ES-I3 (cell line): ENCODE data around the gene ATP2A1.
"Not testable (repeated sequence)": the region's sequence is repeated elsewhere in the genome, so short reads cannot be mapped to it uniquely, and the experiment has no call there.

ENCODE experiments used
- H3K36me3 ChIP-seq: 2 replicates; pipeline ENCODE4 v1.6.1; 2013; ENCODE audit warnings: mild to moderate bottlenecking, low read length, control low read depth, moderate library complexity; ENCODE audit not compliant: insufficient read depth
- H3K4me1 ChIP-seq: 2 replicates; pipeline ENCODE4 v1.6.1; 2013; ENCODE audit warnings: mild to moderate bottlenecking, control low read depth, low read length; ENCODE audit not compliant: insufficient read depth
- H3K9ac ChIP-seq: 2 replicates; pipeline ENCODE4 v1.6.1; 2013; ENCODE audit warnings: low read depth, mild to moderate bottlenecking, low read length, moderate library complexity
- H3K9me3 ChIP-seq: 2 replicates; pipeline ENCODE4 v1.6.1; 2013; ENCODE audit warnings: mild to moderate bottlenecking, low read length, moderate library complexity; ENCODE audit not compliant: control insufficient read depth, insufficient read depth

The ATP2A1 gene

DNA sequence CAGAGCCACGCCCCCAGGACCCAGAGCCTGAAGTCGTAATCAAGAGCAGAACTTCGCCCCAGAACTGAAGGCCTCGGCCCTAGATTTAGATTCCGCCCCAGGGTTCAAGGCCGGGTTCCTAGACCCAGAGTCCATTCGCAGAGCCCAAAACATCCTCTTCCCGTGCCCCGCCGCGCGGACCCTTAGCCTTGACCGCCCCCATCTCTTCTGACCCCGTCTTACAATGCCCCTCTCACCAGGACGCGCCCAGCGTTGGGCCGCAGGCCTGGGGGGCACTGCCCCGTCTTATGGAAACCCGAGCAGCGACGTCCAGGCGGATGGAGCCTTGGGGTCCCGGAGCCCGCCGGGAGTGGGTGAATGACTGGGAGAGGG is 58.5 kb downstream of the ATP2A1 start:
- H3K36me3 ChIP-seq = no peaks in the 10 kb centered on the region
- peak overlapping the region; percentile 16; the same call in 1 of the 2 replicates for H3K9ac ChIP-seq
- H3K9me3 ChIP-seq = no peaks in the 10 kb centered on the region
- no peaks in the 10 kb centered on the region for H3K4me1 ChIP-seq

DNA sequence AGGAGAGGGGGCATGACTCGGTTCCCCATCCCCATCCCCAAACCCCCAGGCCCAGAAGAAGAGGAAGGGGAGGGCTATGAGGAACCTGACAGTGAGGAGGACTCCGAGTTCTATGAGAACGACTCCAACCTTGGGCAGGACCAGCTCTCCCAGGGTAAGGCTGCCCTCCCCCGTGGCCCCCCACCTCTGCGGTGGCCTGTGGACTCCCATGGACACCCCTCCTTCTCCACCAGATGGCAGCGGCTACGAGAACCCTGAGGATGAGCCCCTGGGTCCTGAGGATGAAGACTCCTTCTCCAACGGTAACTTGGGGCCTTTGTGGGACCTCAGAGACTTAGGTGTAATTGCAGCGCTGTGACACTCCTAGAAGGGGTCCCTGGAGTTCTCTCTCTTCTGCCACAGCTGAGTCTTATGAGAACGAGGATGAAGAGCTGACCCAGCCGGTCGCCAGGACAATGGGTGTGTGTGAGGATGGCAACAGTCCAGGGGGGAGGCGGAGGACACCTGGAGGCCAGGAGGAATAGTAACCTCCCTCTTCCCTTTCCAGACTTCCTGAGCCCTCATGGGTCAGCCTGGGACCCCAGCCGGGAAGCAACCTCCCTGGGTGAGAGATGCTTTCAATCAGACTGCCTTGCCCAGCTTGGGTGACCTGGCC is 59.1 kb downstream of the ATP2A1 start:
- no peaks in the 10 kb centered on the region for H3K9me3 ChIP-seq
- H3K9ac ChIP-seq = no peak overlapping the region
- H3K36me3 ChIP-seq = no peaks in the 10 kb centered on the region
- H3K4me1 ChIP-seq = no peaks in the 10 kb centered on the region

DNA sequence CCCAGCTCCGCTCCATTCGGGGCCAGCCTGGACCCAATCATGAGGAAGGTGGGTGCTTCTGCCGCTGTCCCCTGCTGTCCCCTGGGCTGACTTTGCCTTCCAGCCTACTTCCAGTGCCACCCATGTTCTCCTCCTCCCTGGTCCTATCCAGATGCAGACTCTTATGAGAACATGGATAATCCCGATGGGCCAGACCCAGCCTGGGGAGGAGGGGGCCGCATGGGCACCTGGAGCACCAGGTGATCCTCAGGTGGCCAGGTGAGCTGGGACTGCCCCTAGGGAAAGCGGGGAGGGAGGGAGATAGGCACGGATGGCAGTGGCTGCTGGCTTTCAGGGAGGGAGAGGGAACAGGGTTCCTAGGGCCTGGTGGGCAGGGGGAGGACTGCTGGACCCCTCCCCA is 60.4 kb downstream of the ATP2A1 start:
- H3K36me3 ChIP-seq = no peaks in the 10 kb centered on the region
- no peak overlapping the region for H3K9ac ChIP-seq
- no peaks in the 10 kb centered on the region for H3K9me3 ChIP-seq
- no peaks in the 10 kb centered on the region for H3K4me1 ChIP-seq

DNA sequence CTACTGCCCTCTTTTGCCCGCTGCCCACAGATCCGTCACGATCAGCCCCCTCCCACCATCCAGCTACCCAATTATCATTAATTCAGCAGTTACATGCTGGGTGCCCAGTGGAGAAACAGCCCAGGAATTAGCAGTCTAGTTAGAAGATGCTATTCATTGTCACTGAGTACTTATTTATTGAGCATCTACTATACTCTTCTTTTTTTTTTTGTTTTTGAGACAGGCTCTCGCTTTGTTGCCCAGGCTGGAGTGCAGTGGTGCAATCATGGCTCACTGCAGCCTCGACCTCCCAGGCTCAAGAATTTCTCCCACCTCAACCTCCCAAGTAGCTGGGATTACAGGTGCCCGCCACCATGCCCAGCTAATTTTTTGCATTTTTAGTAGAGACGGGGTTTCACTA is 61.5 kb downstream of the ATP2A1 start:
- not testable (repeated sequence) for H3K4me1 ChIP-seq, H3K36me3 ChIP-seq, H3K9ac ChIP-seq, H3K9me3 ChIP-seq

DNA sequence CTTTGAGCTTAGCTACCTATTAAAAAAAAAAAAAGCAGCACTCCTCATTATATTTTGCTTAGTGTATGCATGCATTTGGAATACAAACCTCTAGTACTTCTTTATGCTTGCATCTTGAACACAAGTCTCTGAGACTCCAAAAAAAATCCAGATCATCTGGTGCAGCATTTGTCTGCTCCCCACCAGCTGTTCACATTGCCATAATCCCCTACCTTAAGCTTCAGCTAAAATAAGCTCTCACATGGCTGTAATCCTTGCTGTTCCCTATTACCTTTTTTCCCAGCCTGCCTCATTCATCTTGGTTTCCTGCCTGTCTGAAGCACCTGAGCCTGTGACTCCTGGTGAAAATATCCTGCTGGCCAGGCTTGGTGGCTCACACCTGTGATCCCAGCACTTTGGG is 65.0 kb downstream of the ATP2A1 start:
- H3K9ac ChIP-seq = no peak overlapping the region
- no peaks in the 10 kb centered on the region; the same call in 1 of the 2 replicates for H3K4me1 ChIP-seq
- no peaks in the 10 kb centered on the region for H3K36me3 ChIP-seq
- no peaks in the 10 kb centered on the region for H3K9me3 ChIP-seq

DNA sequence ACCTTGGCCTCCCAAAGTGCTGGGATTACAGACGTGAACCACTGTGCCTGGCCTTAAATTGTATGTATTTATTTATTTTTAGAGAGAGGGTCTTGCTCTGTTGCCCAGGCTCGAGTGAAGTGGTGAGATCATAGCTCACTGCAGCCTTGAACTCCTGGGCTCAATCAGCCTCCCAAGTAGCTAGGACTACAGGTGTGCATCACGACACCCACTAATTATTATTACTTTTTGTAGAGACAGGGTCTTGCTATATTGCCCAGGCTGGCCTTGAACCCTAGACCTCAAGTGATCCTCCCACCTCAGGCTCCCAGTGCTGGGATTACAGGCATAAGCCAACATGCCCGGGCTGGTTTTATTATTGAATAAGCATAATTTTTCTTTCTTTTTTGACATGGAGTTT is 68.4 kb downstream of the ATP2A1 start:
- Histone ChIP-seq H3K9ac (no peak overlapping the region), H3K9me3 (no peaks in the 10 kb centered on the region), H3K36me3 (no peaks in the 10 kb centered on the region), H3K4me1 (no peaks in the 10 kb centered on the region; the same call in 1 of the 2 replicates)

DNA sequence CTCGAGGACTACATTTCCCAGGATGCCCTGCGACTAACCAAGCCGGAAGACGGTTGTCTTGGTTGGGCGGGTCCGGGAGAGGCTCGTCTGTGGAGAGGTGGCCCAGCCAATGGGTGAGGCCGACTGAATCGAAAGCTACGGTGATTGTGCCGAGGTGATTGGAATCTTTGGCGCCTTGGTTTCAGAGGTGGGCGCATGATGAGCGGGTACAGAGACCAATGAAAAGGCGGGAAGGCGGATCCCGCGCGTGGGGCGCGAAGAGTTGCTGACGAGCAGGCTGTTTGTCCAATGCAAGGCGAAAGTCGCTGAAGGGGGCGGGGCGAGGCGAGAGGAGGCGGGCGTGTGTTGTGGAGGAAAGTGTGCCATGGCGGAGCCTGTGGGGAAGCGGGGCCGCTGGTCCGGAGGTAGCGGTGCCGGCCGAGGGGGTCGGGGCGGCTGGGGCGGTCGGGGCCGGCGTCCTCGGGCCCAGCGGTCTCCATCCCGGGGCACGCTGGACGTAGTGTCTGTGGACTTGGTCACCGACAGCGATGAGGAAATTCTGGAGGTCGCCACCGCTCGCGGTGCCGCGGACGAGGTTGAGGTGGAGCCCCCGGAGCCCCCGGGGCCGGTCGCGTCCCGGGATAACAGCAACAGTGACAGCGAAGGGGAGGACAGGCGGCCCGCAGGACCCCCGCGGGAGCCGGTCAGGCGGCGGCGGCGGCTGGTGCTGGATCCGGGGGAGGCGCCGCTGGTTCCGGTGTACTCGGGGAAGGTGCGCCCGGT is 72.5 kb downstream of the ATP2A1 start, which contains the start of gene NFATC2IP:
NFATC2IP (plus strand) TSS at position 290 of the 762 bp plus-strand sequence; CDS start at position 365, 75 bp downstream.
- Histone ChIP-seq H3K4me1 (no peaks in the 10 kb centered on the region), H3K9me3 (no peaks in the 10 kb centered on the region), H3K9ac (peak within 1 kb of the TSS; percentile 95), H3K36me3 (peaks cover 12% of the 10 kb centered on the region)

DNA sequence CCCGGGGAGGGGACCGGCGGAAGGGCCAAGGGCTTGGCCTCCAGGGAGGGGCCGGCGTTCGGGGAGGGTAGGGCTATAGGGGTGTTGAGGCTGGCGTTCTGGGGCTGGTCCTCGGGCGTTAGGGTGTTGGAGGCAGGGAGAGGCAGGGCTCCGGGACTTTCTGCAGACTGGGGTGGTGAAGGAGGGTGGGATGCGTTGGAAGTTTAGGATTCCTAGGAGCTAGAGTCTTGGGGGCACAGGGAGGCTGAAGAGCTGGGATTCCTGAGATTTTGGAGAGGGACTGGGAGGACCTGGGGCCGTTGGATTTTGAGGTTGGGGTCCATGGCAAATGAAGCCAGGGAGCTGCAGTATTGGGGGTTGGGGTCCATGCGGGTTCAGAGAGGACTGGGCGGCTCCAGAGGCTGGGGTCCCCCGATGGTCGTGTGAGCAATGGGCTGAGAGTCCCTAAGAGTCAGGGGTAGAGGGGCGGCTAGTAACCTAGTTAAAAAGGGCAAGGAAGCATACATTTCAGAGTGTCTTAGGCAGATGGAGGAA is 73.2 kb downstream of the ATP2A1 start:
- Histone ChIP-seq H3K9me3 (no peaks in the 10 kb centered on the region), H3K36me3 (peaks cover 14% of the 10 kb centered on the region), H3K9ac (peak overlapping the region; percentile 95), H3K4me1 (no peaks in the 10 kb centered on the region)
